Endothelial cell of umbilical vein (primary cell): Measurements from ENCODE around the gene P2RX4. TPM values are rescaled to one million over a fixed set of nuclear protein-coding genes. Genes with fewer than 3 reads are reported as not detected.

Experiments
- BruUV-seq: library from RNA; stranded (reverse); fragments of 400-500 nt; replicated peaks from 2 replicates; lab custom pipeline; 2021; lab: Mats Ljungman, UMichigan
- CTCF ChIA-PET: fragments of 300-600, 350-600 bp; sonication (Branson Sonifier 250); formaldehyde crosslinking; loops from one replicate; lab custom pipeline; 2021; ENCODE audit warnings: antibody characterized with exemption, inconsistent platforms; lab: Charles Lee
- POLR2A ChIA-PET: fragments of 300-600, 350-600 bp; sonication (Branson Sonifier 250); formaldehyde crosslinking; loops from one replicate; lab custom pipeline; 2021; ENCODE audit warnings: antibody characterized with exemption, inconsistent platforms; lab: Charles Lee
- DNase-seq: peaks from one replicate; pipeline ENCODE4 v3.0.0-alpha.2; 2011; ENCODE audit warnings: low read depth, low spot score
- FAIRE-seq: peaks from 2 replicates; lab custom pipeline; 2011; peaks lifted over from hg19 to GRCh38; lab: Jason Lieb, UNC
- H2AFZ ChIP-seq: 2 replicates; pipeline ENCODE4 v1.6.0; 2012; ENCODE audit warnings: low read depth, low read length, control low read depth, inconsistent platforms
- H3K27ac ChIP-seq: 2 replicates; pipeline ENCODE4 v1.5.1; 2011; ENCODE audit warnings: low read depth, mild to moderate bottlenecking, control low read depth, low read length, moderate library complexity; ENCODE audit not compliant: insufficient read depth
- H3K27me3 ChIP-seq, 2 experiments: 2 replicates each; pipeline versions ENCODE4 v1.6.0 to v1.6.1; 2011; ENCODE audit warnings: low read length in 2 of 2, mixed read lengths in 1 of 2; ENCODE audit not compliant: control insufficient read depth in 2 of 2, insufficient read depth in 2 of 2
- H3K36me3 ChIP-seq, 2 experiments: 2 replicates in 1 of 2; 3 replicates in 1 of 2; pipeline ENCODE4 v1.5.1; 2011; ENCODE audit warnings: low read length in 2 of 2, mild to moderate bottlenecking in 1 of 2, moderate library complexity in 1 of 2; ENCODE audit not compliant: control insufficient read depth in 2 of 2, insufficient read depth in 2 of 2; ENCODE audit errors: extremely low read depth in 1 of 2
- H3K4me1 ChIP-seq: 3 replicates; pipeline ENCODE4 v1.5.1; 2011; ENCODE audit warnings: mild to moderate bottlenecking, low read length; ENCODE audit not compliant: control insufficient read depth, insufficient read depth; ENCODE audit errors: extremely low read depth
- H3K4me2 ChIP-seq: 2 replicates; pipeline ENCODE4 v1.6.1; 2011; ENCODE audit warnings: low read length, control low read depth, mixed read lengths; ENCODE audit not compliant: insufficient read depth
- H3K4me3 ChIP-seq, 3 experiments: fragments of 200-600 bp in 1 of 3; sonication (generic), shearing (Covaris generic) in 1 of 3; replicated peaks in 1 of 3; 2 replicates each; pipeline ENCODE4 v1.5.1; 2011 to 2016; ENCODE audit warnings: control low read depth in 3 of 3, low read length in 3 of 3, mild to moderate bottlenecking in 2 of 3, inconsistent platforms in 1 of 3, low read depth in 1 of 3, moderate library complexity in 1 of 3; ENCODE audit not compliant: insufficient read depth in 1 of 3
- H3K79me2 ChIP-seq: 2 replicates; pipeline ENCODE4 v1.6.0; 2012; ENCODE audit warnings: low read length, inconsistent platforms; ENCODE audit not compliant: control insufficient read depth, insufficient read depth
- H3K9ac ChIP-seq: replicated peaks from 2 replicates; pipeline ENCODE3; 2011; ENCODE audit warnings: low read length, control low read depth; ENCODE audit not compliant: insufficient read depth; ENCODE audit errors: extremely low read depth
- H3K9me1 ChIP-seq: replicated peaks from 3 replicates; pipeline ENCODE4 v1.6.0; 2011; ENCODE audit warnings: mild to moderate bottlenecking, low read length; ENCODE audit not compliant: control insufficient read depth, insufficient read depth; ENCODE audit errors: extremely low read depth
- H3K9me3 ChIP-seq: replicated peaks from 2 replicates; pipeline ENCODE4 v1.5.1; 2012; ENCODE audit warnings: low read length, inconsistent platforms; ENCODE audit not compliant: control insufficient read depth, insufficient read depth
- H4K20me1 ChIP-seq: replicated peaks from 2 replicates; pipeline ENCODE3; 2011; ENCODE audit warnings: mild to moderate bottlenecking, low read length; ENCODE audit not compliant: control insufficient read depth, insufficient read depth; ENCODE audit errors: extremely low read depth
- EZH2 ChIP-seq: IDR thresholded peaks from 2 replicates; pipeline ENCODE4 v1.6.1; 2012; ENCODE audit warnings: borderline replicate concordance, low read depth, mild to moderate bottlenecking, moderate library complexity, low read length, inconsistent platforms; ENCODE audit not compliant: severe bottlenecking
- FOS ChIP-seq: IDR thresholded peaks from 2 replicates; pipeline ENCODE4 v1.6.1; 2011; ENCODE audit warnings: mild to moderate bottlenecking, low read length, moderate library complexity, borderline replicate concordance; ENCODE audit not compliant: insufficient read depth
- GATA2 ChIP-seq: IDR thresholded peaks from 2 replicates; pipeline ENCODE4 v1.7.0; 2011; ENCODE audit warnings: low read depth, mild to moderate bottlenecking, moderate library complexity, mixed read lengths, low read length; ENCODE audit not compliant: insufficient read length, insufficient read depth
- JUN ChIP-seq: IDR thresholded peaks from 2 replicates; pipeline ENCODE4 v1.6.1; 2011; ENCODE audit warnings: borderline replicate concordance, low read depth; ENCODE audit not compliant: insufficient read length, insufficient read depth
- MYC ChIP-seq: IDR thresholded peaks from one replicate; pipeline ENCODE4 v1.6.1; 2011; ENCODE audit warnings: mild to moderate bottlenecking, low read depth, low read length
- POLR2A ChIP-seq: IDR thresholded peaks from 2 replicates; pipeline ENCODE4 v1.6.1; 2012; ENCODE audit warnings: low read depth, mild to moderate bottlenecking, control low read depth, low read length
- POLR2AphosphoS5 ChIP-seq: IDR thresholded peaks from 2 replicates; pipeline ENCODE4 v1.6.1; 2012; ENCODE audit warnings: low read depth, mild to moderate bottlenecking, control low read depth, low read length, moderate library complexity; ENCODE audit not compliant: insufficient read depth
- dilution Hi-C: fragments of 300-500 bp; cut with MboI; formaldehyde crosslinking; loops from one replicate; pipeline ENCODE4 v1.15.0; 2019; ENCODE audit warnings: low sequenced_read_pairs; ENCODE audit not compliant: extremely low pct_ligation_motif_present
- intact Hi-C: fragments of 100-400 bp; cut with micrococcal nuclease; formaldehyde crosslinking; loops from one replicate; pipeline ENCODE4 v1.10.0; 2022
- polyA plus RNA-seq, 4 experiments: library from polyadenylated mRNA; depleted of rRNA in 3 of 4; stranded (reverse) in 3 of 4; unstranded in 1 of 4; fragments of >200 nt; gene quantifications; 2 replicates each; pipeline versions ENCODE4 v1.2.1 to v1.2.3, GENCODE V29; 2011 to 2012; ENCODE audit warnings: missing spikeins in 1 of 4
- total RNA-seq: library from RNA; stranded (reverse); gene quantifications from 2 replicates; pipeline ENCODE4 v1.2.3, GENCODE V29; 2021
- TF ChIP-seq, protein P1 (sequence below): IDR thresholded peaks from 2 replicates; pipeline ENCODE4 v1.6.1; 2011; ENCODE audit not compliant: insufficient read depth, insufficient read length
- TF ChIP-seq, protein P2 (sequence below), 2 donors: IDR thresholded peaks; 1 replicate in 1 of 2; 2 replicates in 1 of 2; pipeline ENCODE4 v1.5.1; 2011; ENCODE audit warnings: low read length in 2 of 2, mild to moderate bottlenecking in 2 of 2, moderate library complexity in 2 of 2, control low read depth in 1 of 2, inconsistent platforms in 1 of 2, low read depth in 1 of 2; ENCODE audit not compliant: insufficient read depth in 1 of 2; ENCODE audit errors: extremely low read depth in 1 of 2

The P2RX4 gene
- total and polyA plus RNA-seq, 2 donors (not counting 3 experiments of a cell fraction or from before 2014, with no cell fraction given), result 92.8 to 116 TPM

DNA sequence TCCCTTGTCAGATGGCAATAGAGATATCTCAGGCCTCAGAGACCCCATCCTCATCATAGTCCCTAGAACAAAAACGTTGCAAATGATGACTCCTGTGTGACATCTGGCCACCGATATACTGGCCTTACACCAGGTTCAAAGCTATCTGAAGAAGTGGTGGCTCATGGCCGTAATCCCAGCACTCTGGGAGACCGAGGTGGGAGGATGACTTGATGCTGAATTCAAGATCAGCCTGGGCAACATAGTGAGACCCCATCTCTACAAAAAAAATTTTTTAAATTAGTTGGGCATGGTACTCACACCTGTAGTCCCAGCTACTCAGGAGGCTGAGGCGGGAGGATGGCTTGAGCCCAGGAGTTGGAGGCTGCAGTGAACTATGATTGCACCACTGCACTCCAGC lies 73.5 kb downstream of the P2RX4 start:
- H3K36me3 ChIP-seq, result no peaks in the 10 kb centered on the region
- no peak overlapping the region for H3K4me2 ChIP-seq
- no peak for TF ChIP-seq MYC
- no peak for TF ChIP-seq POLR2AphosphoS5
- no peak for TF ChIP-seq GATA2
- TF ChIP-seq FOS, result no peak
- TF ChIP-seq, protein P1, sequence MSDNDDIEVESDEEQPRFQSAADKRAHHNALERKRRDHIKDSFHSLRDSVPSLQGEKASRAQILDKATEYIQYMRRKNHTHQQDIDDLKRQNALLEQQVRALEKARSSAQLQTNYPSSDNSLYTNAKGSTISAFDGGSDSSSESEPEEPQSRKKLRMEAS, result no peak
- no peak for TF ChIP-seq EZH2
- no peak for TF ChIP-seq JUN
- TF ChIP-seq, protein P2, sequence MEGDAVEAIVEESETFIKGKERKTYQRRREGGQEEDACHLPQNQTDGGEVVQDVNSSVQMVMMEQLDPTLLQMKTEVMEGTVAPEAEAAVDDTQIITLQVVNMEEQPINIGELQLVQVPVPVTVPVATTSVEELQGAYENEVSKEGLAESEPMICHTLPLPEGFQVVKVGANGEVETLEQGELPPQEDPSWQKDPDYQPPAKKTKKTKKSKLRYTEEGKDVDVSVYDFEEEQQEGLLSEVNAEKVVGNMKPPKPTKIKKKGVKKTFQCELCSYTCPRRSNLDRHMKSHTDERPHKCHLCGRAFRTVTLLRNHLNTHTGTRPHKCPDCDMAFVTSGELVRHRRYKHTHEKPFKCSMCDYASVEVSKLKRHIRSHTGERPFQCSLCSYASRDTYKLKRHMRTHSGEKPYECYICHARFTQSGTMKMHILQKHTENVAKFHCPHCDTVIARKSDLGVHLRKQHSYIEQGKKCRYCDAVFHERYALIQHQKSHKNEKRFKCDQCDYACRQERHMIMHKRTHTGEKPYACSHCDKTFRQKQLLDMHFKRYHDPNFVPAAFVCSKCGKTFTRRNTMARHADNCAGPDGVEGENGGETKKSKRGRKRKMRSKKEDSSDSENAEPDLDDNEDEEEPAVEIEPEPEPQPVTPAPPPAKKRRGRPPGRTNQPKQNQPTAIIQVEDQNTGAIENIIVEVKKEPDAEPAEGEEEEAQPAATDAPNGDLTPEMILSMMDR (IDR thresholded peaks at IDR 0.05; ENCODE audit: extremely low read depth in 1 of 2, insufficient read depth in 1 of 2, low read depth in 1 of 2, low read length in 2 of 2), result no peak
- no peak for TF ChIP-seq POLR2A
- no TSS peak for BruUV-seq
- FAIRE-seq (no peak), DNase-seq (no peak)
- peaks cover 19% of the 10 kb centered on the region for H3K79me2 ChIP-seq
- H3K27me3 ChIP-seq, result no peaks in the 10 kb centered on the region
- no peak overlapping the region for H3K27ac ChIP-seq
- ChIA-PET POLR2A (no interaction called here), CTCF (interaction anchor here (1.9 kb wide), 1 partner anchor 12 kb away, joined by 5 read pairs; no protein-coding TSS in a partner anchor)
- H2AFZ ChIP-seq, result no peak overlapping the region
- intact Hi-C loops (no loop called here), dilution Hi-C loops (no loop called here)
- H4K20me1 ChIP-seq, result peaks cover 4% of the 10 kb centered on the region
- no peaks in the 10 kb centered on the region for H3K9me1 ChIP-seq
- H3K9ac ChIP-seq, result no peak overlapping the region
- no peaks in the 10 kb centered on the region for H3K9me3 ChIP-seq
- no peak overlapping the region for H3K4me3 ChIP-seq
- H3K4me1 ChIP-seq, result peaks cover 23% of the 10 kb centered on the region

Other genes starting within 250 kb of the P2RX4 start
- gene HNF1A, start 231.6 kb upstream of the P2RX4 start, total RNA-seq, result not detected in 2 replicates
- not detected in 2 replicates for gene HNF1A, start 231.6 kb upstream of the P2RX4 start, polyA plus RNA-seq
- 24.7 and 26.1 TPM in 2 replicates for gene C12orf43, start 193.6 kb upstream of the P2RX4 start, total RNA-seq
- gene C12orf43, start 193.6 kb upstream of the P2RX4 start, polyA plus RNA-seq, result 9.6 and 12.3 TPM in 2 replicates
- 0.33 TPM in 1 of 2 replicates, not detected in the other for gene OASL, start 170.9 kb upstream of the P2RX4 start, total RNA-seq
- 0.17 and 0.30 TPM in 2 replicates for gene OASL, start 170.9 kb upstream of the P2RX4 start, polyA plus RNA-seq
- 5.1 and 8.1 TPM in 2 replicates for gene P2RX7, start 77.3 kb upstream of the P2RX4 start, total RNA-seq
- gene P2RX7, start 77.3 kb upstream of the P2RX4 start, polyA plus RNA-seq, result 0.80 and 1.3 TPM in 2 replicates
- gene CAMKK2, start 86.6 kb downstream of the P2RX4 start, total RNA-seq, result 41.8 and 45.0 TPM in 2 replicates
- gene CAMKK2, start 86.6 kb downstream of the P2RX4 start, polyA plus RNA-seq, result 30.8 and 32.5 TPM in 2 replicates
- gene ANAPC5, start 142.3 kb downstream of the P2RX4 start, total RNA-seq, result 129 and 133 TPM in 2 replicates
- 156 and 168 TPM in 2 replicates for gene ANAPC5, start 142.3 kb downstream of the P2RX4 start, polyA plus RNA-seq
- 51.1 and 57.1 TPM in 2 replicates for gene RNF34, start 190.0 kb downstream of the P2RX4 start, total RNA-seq
- gene RNF34, start 190.0 kb downstream of the P2RX4 start, polyA plus RNA-seq, result 31.9 and 37.6 TPM in 2 replicates